Activated naive CD4-positive, alpha-beta T cell treated with anti-CD3 and anti-CD28 coated beads for 36 hours (primary cell): ENCODE results near the gene PAOX. TPM values are rescaled to one million over a fixed set of nuclear protein-coding genes. Genes with fewer than 3 reads are reported as not detected.
"Not testable (repeated sequence)": the region's sequence is repeated elsewhere in the genome, so short reads cannot be mapped to it uniquely, and the experiment has no call there.

Experiments
- CTCF ChIA-PET: fragments of 350-600 bp; sonication (Branson Sonifier 250); formaldehyde crosslinking; loops from one replicate; lab custom pipeline; 2021; ENCODE audit warnings: antibody characterized with exemption; lab: Charles Lee
- DNase-seq: peaks from one replicate; pipeline ENCODE4 v3.0.0-alpha.2; 2020
- H3K27ac Mint-ChIP-seq: one replicate; pipeline ENCODE4 v1.8.0; 2021; ENCODE audit warnings: mild to moderate bottlenecking, mixed read lengths
- H3K27me3 Mint-ChIP-seq: one replicate; pipeline ENCODE4 v1.8.0; 2021; ENCODE audit warnings: low read depth, mixed read lengths
- H3K36me3 Mint-ChIP-seq: one replicate; pipeline ENCODE4 v1.8.0; 2021; ENCODE audit warnings: low read depth, mixed read lengths
- H3K4me1 Mint-ChIP-seq: one replicate; pipeline ENCODE4 v1.8.0; 2021; ENCODE audit warnings: low read depth, mixed read lengths
- H3K4me3 Mint-ChIP-seq: one replicate; pipeline ENCODE4 v1.8.0; 2021; ENCODE audit warnings: mild to moderate bottlenecking, moderate library complexity, mixed read lengths
- H3K9me3 Mint-ChIP-seq: one replicate; pipeline ENCODE4 v1.8.0; 2021; ENCODE audit warnings: mixed read lengths
- intact Hi-C: fragments of 100-400 bp; cut with micrococcal nuclease; formaldehyde crosslinking; loops from one replicate; pipeline ENCODE4 v1.15.1; 2023
- total RNA-seq, 2 experiments: library from RNA; stranded (reverse); gene quantifications; one replicate each; pipeline ENCODE4 v1.2.3, GENCODE V29; 2021

Gene PAOX
- total RNA-seq, 2 experiments from 2014 or later, result 4.4 to 5.0 TPM

DNA sequence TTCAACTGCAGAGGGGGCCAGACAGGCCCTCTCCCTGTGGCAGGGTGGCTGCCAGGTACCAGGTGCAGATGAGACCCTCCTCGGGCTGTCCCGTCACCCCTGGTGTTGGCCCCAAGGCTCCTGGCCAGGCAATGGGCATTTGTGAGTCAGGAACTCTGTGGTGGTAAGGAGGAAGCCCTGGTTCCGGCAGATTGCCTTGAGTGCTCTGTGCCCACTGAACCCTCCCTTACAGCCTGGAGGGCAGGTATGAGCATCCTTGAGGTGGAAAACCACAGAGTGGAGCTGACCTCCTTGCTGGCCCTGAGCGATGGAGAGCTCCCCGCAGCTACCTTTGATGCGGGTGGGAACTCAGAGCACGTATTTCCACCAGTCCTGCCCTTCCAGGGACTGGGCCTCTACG, 2.0 kb downstream of the PAOX start:
- CTCF ChIA-PET, result no interaction called here
- peaks cover 3% of the 10 kb centered on the region for H3K4me1 Mint-ChIP-seq
- H3K4me3 Mint-ChIP-seq, result no peak overlapping the region
- DNase-seq, result no peak
- H3K9me3 Mint-ChIP-seq, result no peaks in the 10 kb centered on the region
- intact Hi-C loops, result no loop called here
- H3K27ac Mint-ChIP-seq, result no peak overlapping the region
- no peaks in the 10 kb centered on the region for H3K27me3 Mint-ChIP-seq
- H3K36me3 Mint-ChIP-seq, result no peaks in the 10 kb centered on the region

DNA sequence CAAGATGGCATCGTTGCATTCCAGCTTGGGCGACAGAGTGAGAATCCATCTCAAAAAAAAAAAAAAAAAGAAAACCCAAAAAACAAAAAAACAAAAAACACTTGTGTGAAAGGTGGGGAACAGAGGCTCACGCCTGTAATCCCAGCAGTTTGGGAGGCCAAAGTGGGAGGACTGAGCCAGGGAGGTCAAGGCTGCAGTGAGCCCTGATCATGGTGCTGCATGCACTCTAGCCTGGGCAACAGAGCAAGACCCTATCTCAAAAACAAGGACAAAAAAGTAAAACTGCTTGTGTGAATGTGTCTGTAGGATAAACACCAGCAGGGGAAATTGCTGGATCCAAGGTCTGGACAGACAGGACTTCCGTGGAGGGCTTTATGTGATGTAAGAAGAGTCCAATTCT, 4.5 kb downstream of the PAOX start:
- DNase-seq, result no peak
- no peaks in the 10 kb centered on the region for H3K27me3 Mint-ChIP-seq
- no peaks in the 10 kb centered on the region for H3K9me3 Mint-ChIP-seq
- CTCF ChIA-PET, result interaction anchor here (1.7 kb wide), 1 partner anchor 54 kb away, joined by 4 read pairs; no protein-coding TSS in a partner anchor
- H3K4me1 Mint-ChIP-seq, result peaks cover 6% of the 10 kb centered on the region
- intact Hi-C loops, result no loop called here
- no peak overlapping the region for H3K27ac Mint-ChIP-seq
- H3K4me3 Mint-ChIP-seq, result no peak overlapping the region
- peaks cover 2% of the 10 kb centered on the region for H3K36me3 Mint-ChIP-seq

DNA sequence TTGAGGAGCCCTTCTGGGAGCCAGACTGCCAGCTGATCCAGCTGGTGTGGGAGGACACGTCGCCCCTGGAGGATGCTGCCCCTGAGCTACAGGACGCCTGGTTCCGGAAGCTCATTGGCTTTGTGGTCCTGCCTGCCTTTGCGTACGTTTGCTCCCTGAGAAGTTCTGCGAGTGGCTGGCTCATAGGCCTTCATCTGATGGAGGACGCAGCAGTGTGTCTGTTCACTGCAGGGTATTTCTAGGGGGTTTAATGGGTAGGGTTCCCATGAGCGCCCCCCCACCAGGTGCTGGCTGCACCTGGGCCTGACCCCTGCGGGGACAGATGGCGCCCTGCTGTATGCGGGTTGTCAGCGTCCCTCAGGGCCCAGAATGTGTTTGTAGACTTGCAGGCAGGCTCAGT, 5.0 kb downstream of the PAOX start:
- Mint-ChIP-seq H3K27ac (no peak overlapping the region), H3K36me3 (peaks cover 2% of the 10 kb centered on the region), H3K4me3 (no peak overlapping the region), H3K9me3 (no peaks in the 10 kb centered on the region), H3K27me3 (no peaks in the 10 kb centered on the region), H3K4me1 (peaks cover 11% of the 10 kb centered on the region)
- DNase-seq, result no peak
- CTCF ChIA-PET, result interaction anchor here (0.6 to 1.7 kb wide), 2 partner anchors 53 to 55 kb away, joined by 3 to 4 read pairs; no protein-coding TSS in a partner anchor
- intact Hi-C loops, result no loop called here

DNA sequence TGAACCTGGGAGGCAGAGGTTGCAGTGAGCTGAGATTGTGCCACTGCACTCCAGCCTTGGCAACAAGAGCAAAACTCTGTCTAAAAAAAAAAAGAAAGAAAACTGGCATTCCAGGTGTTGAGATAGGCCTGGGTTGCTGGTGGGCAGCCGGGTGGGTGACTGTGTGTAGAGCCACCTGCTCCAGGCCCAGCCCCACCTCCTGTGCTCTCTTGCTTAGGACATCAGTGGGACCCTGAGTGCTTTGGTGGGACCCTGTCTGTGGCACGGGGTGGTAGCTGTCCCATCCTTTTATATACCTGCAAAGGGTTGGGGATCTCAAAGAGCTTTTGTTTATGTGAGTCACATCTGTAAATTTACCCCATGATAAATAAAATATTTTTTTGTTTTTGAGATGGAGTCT, 6.2 kb downstream of the PAOX start:
- peaks cover 19% of the 10 kb centered on the region for H3K4me1 Mint-ChIP-seq
- intact Hi-C loops, result no loop called here
- H3K27me3 Mint-ChIP-seq, result no peaks in the 10 kb centered on the region
- H3K9me3 Mint-ChIP-seq, result no peaks in the 10 kb centered on the region
- DNase-seq, result no peak
- no peak overlapping the region for H3K27ac Mint-ChIP-seq
- no peak overlapping the region for H3K4me3 Mint-ChIP-seq
- CTCF ChIA-PET, result no interaction called here
- H3K36me3 Mint-ChIP-seq, result peaks cover 2% of the 10 kb centered on the region

DNA sequence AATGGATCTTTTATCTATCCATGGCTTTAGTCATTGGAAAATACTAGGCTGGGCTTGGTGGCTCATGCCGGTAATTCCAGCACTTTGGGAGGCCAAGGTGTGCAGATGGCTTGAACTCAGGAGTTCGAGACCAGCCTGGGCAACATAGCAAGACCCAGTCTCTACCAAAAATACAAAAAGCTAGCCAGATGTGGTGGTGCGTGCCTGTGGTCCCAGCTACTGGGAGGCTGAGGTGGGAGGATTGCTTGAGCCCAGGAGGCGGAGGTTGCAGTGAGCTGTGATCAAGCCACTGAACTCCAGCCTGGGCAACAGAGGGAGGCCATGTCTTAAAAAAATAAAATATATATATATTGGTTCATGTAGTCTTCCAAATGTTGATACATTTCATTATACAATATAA, 7.9 kb downstream of the PAOX start:
- DNase-seq, H3K27ac Mint-ChIP-seq, H3K36me3 Mint-ChIP-seq, CTCF ChIA-PET, H3K27me3 Mint-ChIP-seq, H3K4me3 Mint-ChIP-seq, intact Hi-C loops, H3K9me3 Mint-ChIP-seq: not testable (repeated sequence)
- peaks cover 35% of the 10 kb centered on the region for H3K4me1 Mint-ChIP-seq

DNA sequence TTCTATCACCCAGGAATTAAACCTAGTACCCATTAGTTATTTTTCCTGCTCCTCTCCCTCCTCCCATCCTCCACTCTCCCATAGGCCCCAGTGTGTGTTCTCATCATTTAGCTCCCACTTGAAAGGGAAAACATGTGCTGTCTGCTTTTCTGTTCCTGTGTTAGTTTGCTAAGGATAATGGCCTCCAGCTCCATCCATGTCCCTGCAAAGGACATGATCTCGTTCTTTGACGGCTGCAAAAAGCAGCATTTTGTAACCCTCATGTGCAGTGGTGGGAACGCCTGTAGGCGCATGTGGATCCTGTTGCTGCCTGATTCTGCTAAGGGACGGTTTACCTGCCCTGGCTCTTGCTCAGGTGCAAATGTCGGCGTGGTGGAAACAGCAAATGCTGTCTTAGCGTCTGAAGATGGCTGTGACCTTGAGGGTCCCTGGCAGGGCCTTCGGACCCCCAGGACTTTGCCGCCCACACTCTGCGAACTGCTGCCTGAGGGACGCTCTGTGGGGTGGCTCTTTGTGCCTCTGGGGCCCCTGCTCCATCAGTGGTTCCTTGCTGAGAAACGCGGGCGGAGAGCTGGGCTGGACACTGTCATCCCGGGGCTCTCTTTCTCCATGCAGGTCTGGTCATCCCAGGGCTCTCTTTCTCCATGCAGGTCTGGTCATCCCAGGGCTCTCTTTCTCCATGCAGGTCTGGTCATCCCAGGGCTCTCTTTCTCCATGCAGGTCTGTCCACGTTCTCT, 9.3 kb downstream of the PAOX start:
- intact Hi-C loops, result loop anchor here (2.0 kb wide), 1 partner anchor 54 kb away; no protein-coding TSS in a partner anchor
- DNase-seq, result no peak
- Mint-ChIP-seq H3K9me3 (no peaks in the 10 kb centered on the region), H3K36me3 (peaks cover 2% of the 10 kb centered on the region), H3K4me3 (peak overlapping the region; percentile 63), H3K27me3 (no peaks in the 10 kb centered on the region), H3K27ac (peak overlapping the region; percentile 96), H3K4me1 (peaks cover 40% of the 10 kb centered on the region)
- CTCF ChIA-PET, result interaction anchor here (0.9 kb wide), 1 partner anchor 11 kb away, joined by 3 read pairs; no protein-coding TSS in a partner anchor

DNA sequence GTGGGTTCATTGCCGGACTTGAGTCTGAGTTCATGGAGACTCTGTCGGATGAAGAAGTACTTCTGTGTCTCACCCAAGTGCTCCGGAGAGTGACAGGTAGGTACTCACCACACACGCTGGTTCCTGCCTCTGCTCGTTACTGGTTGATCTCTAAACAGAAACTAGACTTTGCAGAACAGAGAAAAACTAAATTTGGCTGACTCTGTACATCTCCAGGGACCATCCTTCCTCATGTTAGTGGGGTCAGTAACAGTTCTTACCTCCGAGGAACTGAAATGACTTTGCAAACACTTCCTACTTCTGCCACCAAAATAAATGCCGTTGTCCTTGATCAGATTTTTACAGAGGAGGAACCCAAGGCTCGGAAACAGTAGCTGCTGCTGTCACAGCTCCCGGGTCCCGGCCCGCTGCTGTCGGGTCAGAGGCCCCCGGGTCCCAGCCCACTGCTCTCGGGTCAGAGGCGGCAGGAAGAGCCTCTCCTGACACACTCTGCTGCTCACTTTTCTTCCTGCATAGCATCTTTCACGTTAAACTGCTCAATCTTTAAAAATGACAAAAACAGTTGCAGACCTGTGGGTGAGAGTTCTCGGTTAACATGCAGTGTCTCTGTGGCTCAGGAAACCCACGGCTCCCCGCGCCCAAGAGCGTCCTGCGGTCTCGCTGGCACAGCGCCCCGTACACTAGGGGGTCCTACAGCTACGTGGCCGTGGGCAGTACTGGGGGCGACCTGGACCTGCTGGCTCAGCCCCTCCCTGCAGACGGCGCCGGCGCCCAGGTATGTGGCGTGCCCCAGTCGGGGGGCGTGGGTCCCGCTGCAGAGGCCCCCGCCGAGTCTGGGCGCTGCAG, 10.1 kb downstream of the PAOX start:
- H3K27ac Mint-ChIP-seq, result peak overlapping the region; percentile 96
- CTCF ChIA-PET, result no interaction called here
- H3K36me3 Mint-ChIP-seq, result peaks cover 2% of the 10 kb centered on the region
- H3K4me3 Mint-ChIP-seq, result peak overlapping the region; percentile 63
- peak; percentile 76 for DNase-seq
- no peaks in the 10 kb centered on the region for H3K27me3 Mint-ChIP-seq
- H3K9me3 Mint-ChIP-seq, result no peaks in the 10 kb centered on the region
- peaks cover 40% of the 10 kb centered on the region for H3K4me1 Mint-ChIP-seq
- intact Hi-C loops, result loop anchor here (2.0 kb wide), 1 partner anchor 54 kb away; no protein-coding TSS in a partner anchor

DNA sequence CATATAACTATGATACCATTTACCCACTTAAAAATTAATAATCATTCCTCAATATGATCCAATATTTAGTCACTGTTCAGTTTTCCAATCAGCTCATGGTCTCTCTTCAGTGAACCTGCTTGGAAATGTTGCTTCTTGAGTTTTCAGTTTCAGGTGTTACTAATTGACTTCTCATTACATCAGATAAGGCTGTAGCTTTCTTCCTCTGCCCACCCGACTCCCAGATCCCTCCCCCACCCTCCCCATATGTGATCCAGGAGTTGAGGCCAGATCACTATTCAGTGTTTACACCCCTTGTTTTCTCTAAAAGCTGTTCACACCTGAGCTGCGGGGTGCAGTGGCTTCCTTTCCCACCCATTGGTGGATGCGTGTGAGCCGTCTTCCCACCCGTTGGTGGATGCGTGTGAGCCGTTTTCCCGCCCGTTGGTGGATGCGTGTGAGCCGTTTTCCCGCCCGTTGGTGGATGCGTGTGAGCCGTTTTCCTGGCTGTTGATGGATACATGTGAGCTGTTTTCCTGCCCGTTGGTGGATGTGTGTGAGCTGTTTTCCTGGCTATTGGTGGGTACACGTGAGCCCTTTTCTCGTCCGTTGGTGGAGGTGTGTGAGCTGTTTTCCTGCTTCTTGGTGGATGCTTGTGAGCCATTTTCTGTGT, 11.7 kb downstream of the PAOX start:
- H3K4me1 Mint-ChIP-seq, result peaks cover 50% of the 10 kb centered on the region
- H3K27ac Mint-ChIP-seq, result peak overlapping the region; percentile 96
- intact Hi-C loops, result loop anchor here (1.0 to 10.0 kb wide), 12 partner anchors 11 to 1486 kb away; partner anchors contain the start of genes ECHS1, INPP5A, PAOX and PPP2R2D
- CTCF ChIA-PET, result interaction anchor here (1.0 to 1.4 kb wide), 2 partner anchors 61 to 83 kb away, joined by 3 to 5 read pairs; no protein-coding TSS in a partner anchor
- peak overlapping the region; percentile 63 for H3K4me3 Mint-ChIP-seq
- peak; percentile 32 for DNase-seq
- no peaks in the 10 kb centered on the region for H3K9me3 Mint-ChIP-seq
- peaks cover 7% of the 10 kb centered on the region for H3K36me3 Mint-ChIP-seq
- H3K27me3 Mint-ChIP-seq, result no peaks in the 10 kb centered on the region

DNA sequence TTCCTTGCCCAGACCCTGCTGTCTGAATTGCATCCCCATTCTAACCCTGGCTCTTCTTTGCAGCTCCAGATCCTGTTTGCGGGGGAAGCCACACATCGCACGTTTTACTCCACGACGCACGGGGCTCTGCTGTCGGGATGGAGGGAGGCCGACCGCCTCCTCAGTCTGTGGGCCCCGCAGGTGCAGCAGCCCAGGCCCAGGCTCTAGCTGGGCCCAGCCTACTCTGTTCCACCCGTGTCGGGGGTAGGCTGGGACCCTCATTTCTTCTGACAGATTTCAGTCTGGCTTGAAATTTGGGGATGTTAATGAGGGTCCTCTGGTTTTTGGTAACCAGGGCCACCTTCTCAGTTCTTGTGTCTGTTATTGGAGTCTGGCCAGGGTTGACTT, 12.2 kb downstream of the PAOX start:
- H3K27ac Mint-ChIP-seq, result peak overlapping the region; percentile 96
- no peaks in the 10 kb centered on the region for H3K9me3 Mint-ChIP-seq
- intact Hi-C loops, result loop anchor here (2.0 to 10.0 kb wide), 6 partner anchors 130 to 1486 kb away; partner anchors contain the start of genes INPP5A, PPP2R2D and STK32C
- H3K27me3 Mint-ChIP-seq, result no peaks in the 10 kb centered on the region
- H3K4me3 Mint-ChIP-seq, result peak overlapping the region; percentile 47
- CTCF ChIA-PET, result interaction anchor here (1.4 kb wide), 2 partner anchors 61 to 62 kb away, joined by 3 to 5 read pairs; no protein-coding TSS in a partner anchor
- H3K36me3 Mint-ChIP-seq, result peaks cover 5% of the 10 kb centered on the region
- peaks cover 55% of the 10 kb centered on the region for H3K4me1 Mint-ChIP-seq
- no peak for DNase-seq

DNA sequence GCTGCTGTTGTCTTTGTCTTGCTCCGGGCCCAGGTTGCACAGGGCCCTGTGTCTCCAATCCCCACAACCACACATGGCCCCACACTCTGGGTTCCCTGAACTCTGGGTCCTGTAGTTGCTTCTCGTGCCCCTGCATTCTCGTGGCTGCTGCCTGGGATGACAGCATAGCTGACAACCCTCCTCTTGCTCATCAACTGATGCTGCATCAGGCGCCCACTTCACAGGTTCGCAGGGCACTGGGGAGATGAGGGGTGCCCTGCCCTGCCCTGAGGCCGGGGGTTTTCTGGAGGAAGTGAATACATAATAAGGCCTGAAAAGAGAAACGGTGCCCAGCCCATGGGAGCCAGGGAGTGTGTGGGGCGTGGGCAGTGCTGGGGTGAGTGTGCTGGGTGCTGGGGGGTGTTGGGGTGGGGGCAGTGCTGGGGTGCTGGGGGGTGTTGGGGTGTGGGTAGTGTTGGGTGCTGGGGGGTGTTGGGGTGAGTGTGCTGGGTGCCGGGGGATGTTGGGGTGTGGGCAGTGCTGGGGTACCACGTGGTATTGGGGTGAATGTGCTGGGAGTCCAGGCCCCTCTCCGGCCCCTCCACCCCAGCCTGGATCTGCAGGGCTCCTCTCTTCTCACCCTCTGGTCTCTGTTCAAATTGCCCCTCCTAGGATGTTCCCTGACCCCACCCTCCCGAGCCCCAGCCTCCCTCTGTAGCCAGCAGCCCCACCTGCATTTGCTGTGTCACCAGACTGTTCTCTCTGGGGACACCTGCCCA, 12.9 kb downstream of the PAOX start:
- peaks cover 6% of the 10 kb centered on the region for H3K36me3 Mint-ChIP-seq
- peak overlapping the region; percentile 96 for H3K27ac Mint-ChIP-seq
- CTCF ChIA-PET, result interaction anchor here (0.8 to 1.4 kb wide), 2 partner anchors 62 to 135 kb away, joined by 3 read pairs; no protein-coding TSS in a partner anchor
- H3K4me1 Mint-ChIP-seq, result peaks cover 60% of the 10 kb centered on the region
- H3K27me3 Mint-ChIP-seq, result no peaks in the 10 kb centered on the region
- no peaks in the 10 kb centered on the region for H3K9me3 Mint-ChIP-seq
- H3K4me3 Mint-ChIP-seq, result no peak overlapping the region
- intact Hi-C loops, result loop anchor here (2.0 to 10.0 kb wide), 6 partner anchors 129 to 1487 kb away; partner anchors contain the start of genes INPP5A, PPP2R2D and STK32C
- DNase-seq, result peak; percentile 51

DNA sequence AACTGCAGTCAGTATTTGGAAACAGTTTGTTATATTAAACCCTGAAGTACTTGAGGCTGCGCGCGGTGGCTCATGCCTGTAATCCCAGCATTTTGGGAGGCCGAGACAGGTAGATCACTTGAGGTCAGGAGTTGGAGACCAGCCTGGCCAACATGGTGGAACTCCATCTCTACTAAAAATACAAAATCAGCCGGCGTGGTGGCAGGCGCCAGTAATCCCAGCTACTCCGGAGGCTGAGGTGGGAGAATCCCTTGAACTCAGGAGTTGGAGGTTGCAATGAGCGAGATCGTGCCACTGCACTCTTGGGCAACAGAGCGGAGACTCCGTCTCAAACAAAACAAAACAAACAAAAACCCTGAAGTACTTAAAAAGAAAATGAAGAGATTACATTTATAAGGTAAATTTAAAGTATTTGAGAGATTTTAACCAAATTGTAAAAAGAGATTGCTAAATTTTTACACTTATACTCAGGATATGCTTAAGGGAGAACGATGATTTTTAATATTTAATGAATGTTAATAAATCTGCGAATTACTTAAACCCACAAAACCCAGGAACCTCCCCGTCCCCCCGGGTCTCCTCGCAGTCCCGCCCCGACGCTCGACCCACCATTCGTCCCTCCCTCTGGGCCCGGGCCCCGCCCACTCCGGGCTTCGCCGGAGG, 14.5 kb downstream of the PAOX start:
- Mint-ChIP-seq H3K4me1 (peaks cover 62% of the 10 kb centered on the region), H3K36me3 (peaks cover 18% of the 10 kb centered on the region), H3K9me3 (no peaks in the 10 kb centered on the region), H3K27me3 (no peaks in the 10 kb centered on the region), H3K27ac (peak overlapping the region; percentile 90), H3K4me3 (peak overlapping the region; percentile 96)
- no peak for DNase-seq
- intact Hi-C loops, result loop anchor here (1.0 to 10.0 kb wide), 8 partner anchors 15 to 1489 kb away; partner anchors contain the start of genes ECHS1, INPP5A, PPP2R2D and STK32C
- CTCF ChIA-PET, result no interaction called here
